ENCODE data around the gene PPP1R16B.

The PPP1R16B gene

GRCh38 chr20:38866265-38867061 lies 61.0 kb downstream of the PPP1R16B start:
- TF ChIP-seq CTCF (conservative IDR thresholded peaks at IDR 0.05; ENCODE audit: low read depth, low read length), result no peak
- no peak overlapping the region for H3K4me3 ChIP-seq (ENCODE audit: low read length)
- DNase-seq (ENCODE audit: low read depth), result no peak

GRCh38 chr20:38867062-38867359 lies 61.5 kb downstream of the PPP1R16B start:
- no peak for TF ChIP-seq CTCF (conservative IDR thresholded peaks at IDR 0.05; ENCODE audit: low read depth, low read length)
- no peak for DNase-seq (ENCODE audit: low read depth)
- no peak overlapping the region for H3K4me3 ChIP-seq (ENCODE audit: low read length)

GRCh38 chr20:38870733-38871559 lies 65.4 kb downstream of the PPP1R16B start:
- no peak for TF ChIP-seq CTCF (conservative IDR thresholded peaks at IDR 0.05; ENCODE audit: low read depth, low read length)
- DNase-seq (ENCODE audit: low read depth), result no peak
- no peak overlapping the region for H3K4me3 ChIP-seq (ENCODE audit: low read length)

- no peak overlapping the region for H3K4me3 ChIP-seq (ENCODE audit: low read length)
- no peak for DNase-seq (ENCODE audit: low read depth)
- TF ChIP-seq CTCF (conservative IDR thresholded peaks at IDR 0.05; ENCODE audit: low read depth, low read length), result no peak
Observed at GRCh38 chr20:38871560-38871953, 66.1 kb downstream of the PPP1R16B start.

GRCh38 chr20:38872036-38872435 lies 66.5 kb downstream of the PPP1R16B start:
- no peak for DNase-seq (ENCODE audit: low read depth)
- no peak overlapping the region for H3K4me3 ChIP-seq (ENCODE audit: low read length)
- TF ChIP-seq CTCF (conservative IDR thresholded peaks at IDR 0.05; ENCODE audit: low read depth, low read length), result no peak

- H3K4me3 ChIP-seq (ENCODE audit: low read length), result no peak overlapping the region
- DNase-seq (ENCODE audit: low read depth), result no peak
- TF ChIP-seq CTCF (conservative IDR thresholded peaks at IDR 0.05; ENCODE audit: low read depth, low read length), result no peak
Observed at GRCh38 chr20:38872491-38873049, 67.1 kb downstream of the PPP1R16B start.
